ENCODE data around the gene DUSP5.

DUSP5 gene

GRCh38 chr10:110483633-110484032 lies 14.1 kb upstream of the DUSP5 start:
- no peak for DNase-seq

GRCh38 chr10:110485541-110485940 lies 12.2 kb upstream of the DUSP5 start:
- DNase-seq: no peak

GRCh38 chr10:110486680-110487410 lies 10.9 kb upstream of the DUSP5 start:
- DNase-seq: no peak

- DNase-seq: no peak
Observed at GRCh38 chr10:110487411-110488331, 10.0 kb upstream of the DUSP5 start.

- DNase-seq: no peak
Observed at GRCh38 chr10:110488332-110488681, 9.4 kb upstream of the DUSP5 start.

- DNase-seq: no peak
Observed at GRCh38 chr10:110488940-110489339, 8.8 kb upstream of the DUSP5 start.

GRCh38 chr10:110490640-110491039 lies 7.1 kb upstream of the DUSP5 start:
- no peak for DNase-seq

- DNase-seq: no peak
Observed at GRCh38 chr10:110491346-110491745, 6.4 kb upstream of the DUSP5 start.

GRCh38 chr10:110492069-110492822 lies 5.5 kb upstream of the DUSP5 start:
- no peak for DNase-seq

- no peak for DNase-seq
Observed at GRCh38 chr10:110493832-110494426, 3.8 kb upstream of the DUSP5 start.

- DNase-seq: no peak
Observed at GRCh38 chr10:110494532-110494931, 3.2 kb upstream of the DUSP5 start.

- peak; percentile 70 to 75 for DNase-seq
Observed at GRCh38 chr10:110495731-110496552, 1.8 kb upstream of the DUSP5 start.

- DNase-seq: no peak
Observed at GRCh38 chr10:110496553-110497437, 912 bp upstream of the DUSP5 start.

GRCh38 chr10:110498087-110498981 lies 627 bp downstream of the DUSP5 start:
- peak; percentile 51 to 57 for DNase-seq

GRCh38 chr10:110498982-110499795 lies 1.5 kb downstream of the DUSP5 start:
- DNase-seq: peak in 1 of 2 experiments; percentile 31

GRCh38 chr10:110499796-110500514 lies 2.2 kb downstream of the DUSP5 start:
- no peak for DNase-seq

- DNase-seq: no peak
Observed at GRCh38 chr10:110500515-110500905, 2.8 kb downstream of the DUSP5 start.
